Activated CD4-positive, CD25-positive, alpha-beta regulatory T cell (primary cell): Measurements from ENCODE around the gene PCARE.

ENCODE experiments used
- DNase-seq, 4 experiments: peaks; one replicate each; lab custom pipeline; 2025; lab: John Stamatoyannopoulos, UW

Gene PCARE

GRCh38 chr2:29063056-29063455, 11.3 kb downstream of the PCARE start:
- DNase-seq = no peak

- no peak for DNase-seq
Observed at GRCh38 chr2:29062371-29062770, 12.0 kb downstream of the PCARE start.

GRCh38 chr2:29061616-29062015, 12.7 kb downstream of the PCARE start:
- no peak for DNase-seq

GRCh38 chr2:29061176-29061575, 13.1 kb downstream of the PCARE start:
- no peak for DNase-seq

DNA sequence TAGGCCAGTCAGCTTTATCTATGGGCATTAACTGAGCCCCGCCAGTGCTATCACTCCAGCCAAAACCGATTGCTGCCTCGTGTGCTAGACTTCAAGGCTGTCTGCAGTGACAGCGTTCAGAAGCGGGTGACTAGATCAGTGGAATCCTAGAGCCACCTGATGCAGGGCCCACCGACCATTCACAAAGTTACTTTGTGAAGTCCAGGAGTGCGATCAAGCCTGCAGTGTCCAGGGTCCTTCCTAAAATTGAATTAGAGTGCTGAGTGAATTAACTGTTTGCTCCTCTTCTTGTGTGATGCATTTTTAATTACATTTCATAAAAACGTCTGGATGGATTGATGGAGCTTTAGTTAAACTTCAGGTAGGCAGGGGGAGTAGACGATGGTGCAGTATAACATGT, 13.9 kb downstream of the PCARE start:
- DNase-seq = no peak

DNA sequence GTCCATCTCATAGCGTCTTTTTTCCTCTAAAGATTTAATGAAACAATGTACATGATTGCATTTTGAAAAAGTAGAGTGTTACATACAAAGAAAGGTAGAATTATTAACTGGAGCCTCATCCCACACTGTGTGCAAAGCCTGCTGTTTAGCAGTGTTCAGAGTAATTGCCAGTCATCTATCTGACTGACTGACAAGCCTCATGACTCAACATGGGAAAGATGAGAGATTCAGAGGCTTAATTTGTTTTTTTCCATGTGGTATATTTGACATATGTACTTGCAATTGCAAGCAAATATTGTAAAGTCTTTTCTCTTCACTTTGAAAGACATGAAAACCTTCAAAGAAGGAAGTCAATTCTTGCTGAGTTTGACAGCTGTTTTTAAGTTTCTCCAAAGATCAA, 14.7 kb downstream of the PCARE start:
- DNase-seq = no peak

GRCh38 chr2:29057006-29057405, 17.3 kb downstream of the PCARE start:
- DNase-seq = no peak

GRCh38 chr2:29056452-29056851, 17.9 kb downstream of the PCARE start:
- no peak for DNase-seq

- no peak for DNase-seq
Observed at GRCh38 chr2:29055601-29056000, 18.7 kb downstream of the PCARE start.

GRCh38 chr2:29054430-29054829, 19.9 kb downstream of the PCARE start:
- DNase-seq = no peak

- no peak for DNase-seq
Observed at GRCh38 chr2:29053670-29054400, 20.5 kb downstream of the PCARE start.

DNA sequence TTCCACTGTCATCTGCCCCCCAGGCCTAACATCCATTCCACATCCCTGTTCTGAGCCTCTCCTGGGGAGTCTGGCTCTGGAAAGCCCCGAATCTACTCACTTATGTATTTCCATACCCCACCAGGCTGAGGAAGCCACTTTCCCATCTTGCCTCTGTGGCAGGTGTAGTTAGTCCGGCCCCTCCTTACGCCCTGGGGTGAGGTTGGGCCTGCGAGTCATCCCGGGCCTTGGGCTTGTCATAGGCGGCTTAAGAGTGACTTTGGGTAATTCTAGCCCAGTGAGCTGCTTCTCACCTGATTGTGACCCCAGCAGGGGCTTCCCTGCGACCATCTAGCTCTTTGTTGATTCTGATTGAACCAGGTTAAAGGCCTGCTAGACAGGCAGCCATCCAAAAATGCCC, 21.1 kb downstream of the PCARE start:
- no peak for DNase-seq

DNA sequence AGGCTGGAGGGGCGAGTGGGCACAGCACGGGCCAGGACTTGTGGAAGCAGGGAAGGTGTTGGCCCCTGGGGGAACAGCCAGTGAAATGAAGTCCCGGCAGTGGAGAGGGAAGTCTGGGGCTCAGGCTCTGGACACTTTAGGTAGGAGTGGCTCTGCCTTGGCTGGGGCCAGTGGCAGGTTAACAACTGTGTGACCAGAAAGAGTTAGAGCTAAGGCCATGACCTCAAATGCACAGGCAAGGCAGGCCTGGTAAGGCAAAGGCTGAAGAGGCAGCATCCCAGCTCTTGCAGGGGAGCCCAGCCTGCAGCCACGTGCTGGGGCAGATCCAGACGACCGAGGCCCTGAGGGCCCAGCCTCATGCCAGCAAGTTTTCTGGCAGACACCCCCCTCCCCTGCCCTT, 21.5 kb downstream of the PCARE start:
- no peak for DNase-seq

GRCh38 chr2:29051730-29052129, 22.6 kb downstream of the PCARE start:
- no peak for DNase-seq

DNA sequence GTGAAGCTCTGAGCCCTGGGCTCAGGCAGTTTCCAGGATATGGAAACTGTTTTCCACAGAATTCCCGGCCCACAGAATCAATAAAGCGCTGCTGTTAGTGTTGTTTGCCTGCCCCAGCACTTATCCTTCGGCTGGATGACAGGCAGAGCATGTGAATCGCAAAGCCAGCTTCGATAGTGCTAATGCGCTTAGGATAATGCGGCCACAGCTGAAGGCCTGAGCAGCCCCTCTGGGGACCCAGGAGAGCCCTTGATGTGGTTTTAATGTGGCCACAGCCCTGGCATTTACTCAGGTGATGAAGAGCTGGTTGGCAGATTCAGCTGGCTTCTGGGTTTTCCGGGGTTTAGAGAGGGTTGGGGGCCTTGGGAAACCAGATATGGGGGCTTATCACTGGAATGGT, 23.7 kb downstream of the PCARE start:
- DNase-seq = no peak

GRCh38 chr2:29047083-29047845, 27.1 kb downstream of the PCARE start:
- no peak for DNase-seq

GRCh38 chr2:29046321-29046720, 28.0 kb downstream of the PCARE start:
- no peak for DNase-seq

DNA sequence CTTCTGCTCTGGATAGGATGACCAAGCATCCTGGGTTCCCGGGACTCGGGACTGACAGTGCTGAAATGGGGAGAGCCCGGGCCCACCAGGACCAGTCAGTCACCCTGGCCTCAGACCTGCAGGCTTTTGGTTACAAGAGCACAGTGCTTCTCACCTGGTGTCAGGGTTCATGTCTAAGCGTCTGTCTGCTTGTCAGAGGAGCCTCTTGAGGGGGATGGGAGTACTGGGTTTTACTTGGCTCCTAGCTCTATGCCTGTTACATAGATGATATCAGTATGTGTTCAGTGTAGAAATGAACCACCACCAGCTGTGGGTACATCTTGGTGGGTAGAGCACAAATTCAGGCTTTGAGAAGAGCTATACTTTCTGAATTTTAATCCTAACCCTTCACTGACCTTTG, 29.9 kb downstream of the PCARE start:
- DNase-seq = no peak

GRCh38 chr2:29042561-29043075, 31.7 kb downstream of the PCARE start:
- DNase-seq = no peak

GRCh38 chr2:29041161-29041660, 33.1 kb downstream of the PCARE start:
- no peak for DNase-seq

DNA sequence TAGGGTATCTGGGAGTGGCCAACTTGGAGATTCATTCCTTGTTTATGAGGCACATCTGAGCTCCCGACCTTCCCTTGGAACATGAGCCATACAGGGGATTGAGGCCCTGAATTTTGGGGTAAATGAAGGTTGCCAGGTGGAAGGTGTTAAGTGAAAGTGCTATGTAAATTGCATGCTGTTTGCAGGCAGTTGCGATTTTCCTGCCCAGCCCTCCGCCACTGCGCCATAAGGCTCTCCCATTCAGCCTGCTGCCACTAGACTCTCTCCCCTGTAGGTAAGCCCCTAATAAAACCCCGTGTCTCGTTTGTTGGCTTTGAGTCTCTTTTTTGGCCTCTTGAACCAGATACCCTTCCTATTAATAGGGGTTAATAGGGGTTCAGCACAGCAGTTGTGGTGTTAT, 33.8 kb downstream of the PCARE start:
- no peak for DNase-seq

DNA sequence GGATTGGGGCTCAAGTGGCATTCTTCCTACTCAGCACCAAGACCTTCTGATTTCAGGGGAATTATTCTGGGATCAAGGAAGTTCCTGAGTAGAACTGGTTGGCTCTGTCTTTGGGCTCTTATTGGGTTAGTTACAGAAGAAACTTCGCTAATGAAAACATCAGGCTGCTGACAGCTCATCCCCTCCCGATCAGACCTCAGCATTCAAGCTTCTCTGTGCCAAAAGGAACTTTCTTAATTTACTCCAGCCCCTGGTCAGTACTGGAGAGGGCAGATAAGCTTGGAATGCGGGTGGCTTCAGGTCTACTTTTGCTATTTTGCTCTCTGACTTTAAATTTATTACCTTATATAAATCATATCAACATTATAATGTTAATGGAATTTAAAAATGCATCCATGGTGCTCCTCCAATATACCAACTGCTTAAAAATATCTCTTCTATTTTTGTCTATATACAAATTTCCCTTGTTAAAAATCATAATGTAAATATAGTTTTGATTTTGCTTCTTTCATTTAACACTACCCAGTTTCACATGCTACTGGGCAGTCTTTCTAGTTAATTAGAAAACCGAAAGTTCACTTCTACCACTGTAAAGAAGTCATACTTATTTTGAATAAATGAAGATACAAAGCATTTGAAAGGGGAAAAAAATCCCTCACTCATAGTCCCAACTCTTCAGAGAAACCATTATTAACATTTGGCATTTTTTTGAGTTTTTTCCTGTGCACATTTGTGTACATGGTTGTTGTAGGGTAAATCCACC, 34.4 kb downstream of the PCARE start:
- DNase-seq = no peak
